ENCODE data around the gene PPP2R2D.

DNA sequence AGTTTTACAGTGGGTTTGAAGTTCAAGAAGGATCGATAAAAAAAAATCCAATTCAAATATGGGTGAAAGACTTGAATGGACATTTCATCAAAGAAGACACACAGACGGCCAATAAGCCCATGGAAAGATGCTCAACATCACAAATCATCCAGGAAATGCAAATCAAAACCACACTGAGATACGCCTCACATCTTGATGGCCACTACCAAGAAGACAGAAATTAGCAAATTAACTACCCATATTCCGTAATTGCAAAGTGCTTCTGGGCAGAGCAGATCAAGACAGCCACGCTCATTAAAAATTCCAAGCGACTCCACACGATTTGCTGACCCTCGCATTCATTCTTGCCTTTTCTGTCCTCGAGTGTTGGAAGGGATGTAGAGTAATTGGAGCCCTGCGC is 34.1 kb upstream of the PPP2R2D start:
- no peak for TF ChIP-seq CTCF (IDR thresholded peaks at IDR 0.05)
- no peak for TF ChIP-seq EP300 (IDR thresholded peaks at IDR 0.05)
- no peak for TF ChIP-seq POLR2AphosphoS5 (IDR thresholded peaks at IDR 0.05)
- TF ChIP-seq POLR2A (IDR thresholded peaks at IDR 0.05): no peak

Measured in stomach (tissue), 4 donors.